GM19468 (cell line): ENCODE data around the gene CAV3.

Source experiments
- ATAC-seq: cut with Tn5 transposase; IDR thresholded peaks from one replicate; pipeline ENCODE4 v1.9.1; 2021; ENCODE audit warnings: mild to moderate bottlenecking, moderate library complexity, moderate number of reproducible peaks; ENCODE audit not compliant: unreplicated experiment; ENCODE audit errors: extremely low read depth

Gene CAV3

DNA sequence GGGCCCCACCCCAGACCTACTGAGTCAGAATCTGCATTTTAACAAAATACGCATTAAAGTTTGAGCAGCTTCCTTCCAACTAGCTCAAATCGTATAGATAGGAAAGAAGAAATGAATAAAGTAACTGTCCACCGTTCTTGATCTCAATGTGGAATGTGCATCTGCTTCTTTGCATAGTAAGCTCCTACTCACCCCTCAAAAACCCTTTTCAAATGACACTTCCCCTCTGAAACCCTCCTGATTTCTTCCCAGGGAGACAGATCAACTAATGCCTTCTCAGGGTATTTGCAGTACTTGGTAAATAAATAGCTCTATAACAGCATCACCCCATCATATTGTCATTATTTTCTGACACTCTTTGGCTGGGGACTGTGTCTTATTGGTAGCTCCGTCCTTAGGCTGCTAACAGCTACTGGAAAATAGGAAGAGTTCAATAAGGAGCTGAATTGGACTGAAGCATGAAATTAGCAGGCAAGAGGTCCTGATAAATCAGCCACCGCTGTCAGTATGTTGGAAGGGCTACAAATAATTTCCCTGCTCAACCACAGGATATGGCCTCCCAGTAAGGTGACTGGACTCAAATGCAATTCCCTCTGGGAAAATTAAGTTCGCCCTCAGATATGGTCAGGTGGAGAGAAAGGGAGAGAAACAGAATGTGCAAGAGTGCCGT lies 25.6 kb downstream of the CAV3 start:
- ATAC-seq = no peak

DNA sequence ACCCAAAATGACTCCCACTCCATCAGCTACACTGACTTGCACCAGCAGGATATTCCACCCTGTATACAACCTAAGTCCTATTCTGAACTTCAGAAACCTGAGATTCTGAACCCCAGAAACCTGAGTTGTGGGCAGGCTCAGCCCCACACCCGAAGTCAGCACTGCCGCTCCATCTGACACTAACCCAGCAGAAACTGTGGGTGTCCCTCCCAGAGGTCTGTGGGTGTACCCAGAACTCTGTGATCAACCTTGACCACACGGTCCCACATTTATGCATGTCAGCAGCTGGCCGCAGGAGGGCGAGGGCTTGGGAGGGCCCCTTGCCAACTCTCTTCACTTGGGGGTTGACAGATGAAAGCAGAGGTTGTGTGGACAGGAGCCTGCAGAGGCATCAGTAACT lies 26.5 kb downstream of the CAV3 start:
- ATAC-seq = no peak

GRCh38 chr3:8760506-8760905 lies 26.9 kb downstream of the CAV3 start:
- ATAC-seq = no peak

DNA sequence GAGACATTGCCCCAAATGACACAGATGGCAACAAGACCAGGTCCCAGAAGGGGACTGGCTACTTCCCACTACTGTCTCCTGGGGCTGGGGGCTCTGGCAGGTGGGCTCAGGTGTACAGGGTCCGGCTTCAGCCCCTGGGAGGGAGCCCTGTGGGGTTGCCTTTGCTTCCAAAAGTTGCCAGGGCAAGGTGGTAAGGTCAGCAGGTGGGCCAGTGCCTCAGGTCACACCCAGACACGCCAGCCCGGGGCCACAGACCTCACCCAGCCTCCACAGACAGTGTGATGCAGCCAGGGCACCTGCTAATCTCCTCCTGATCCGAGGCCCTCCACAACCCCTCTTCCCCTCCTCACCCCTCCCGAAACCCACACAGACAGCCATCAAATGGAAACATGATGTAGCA lies 28.3 kb downstream of the CAV3 start:
- ATAC-seq = no peak

DNA sequence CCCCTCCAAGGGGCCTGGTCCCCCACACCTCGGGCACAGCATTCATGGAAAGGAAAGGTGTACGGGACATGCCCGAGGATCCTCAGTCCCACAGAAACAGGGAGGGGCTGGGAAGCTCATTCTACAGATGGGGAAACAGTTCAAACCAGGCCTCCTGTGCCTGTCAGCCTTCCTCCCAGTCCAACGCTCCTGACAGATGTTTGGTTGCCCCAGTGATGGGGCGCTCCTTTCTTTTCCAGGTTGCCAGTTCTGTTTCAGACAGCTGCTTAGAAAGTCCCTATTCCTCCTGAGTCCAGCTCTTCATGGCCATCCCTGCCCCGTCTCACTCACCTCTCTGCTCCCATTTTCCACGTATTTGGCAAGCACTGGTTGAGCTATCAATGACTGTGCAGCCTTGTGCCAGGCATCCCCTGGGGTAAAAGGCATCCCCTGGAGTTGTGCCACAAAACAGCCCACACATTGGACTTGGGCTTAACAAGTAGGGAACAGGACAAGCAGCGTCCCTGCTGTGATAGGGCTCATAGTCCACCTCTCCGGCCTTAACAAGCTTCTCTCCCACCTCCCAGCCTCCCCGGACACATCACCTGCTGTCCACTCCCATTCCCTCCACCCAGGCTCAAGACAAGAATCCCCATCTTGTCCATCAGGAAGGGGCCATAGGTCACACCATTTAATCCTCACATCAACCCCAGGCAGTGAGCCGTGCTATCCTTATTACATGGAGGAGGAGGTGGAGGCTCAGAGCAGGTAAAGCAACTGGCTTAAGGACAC lies 29.2 kb downstream of the CAV3 start:
- no peak for ATAC-seq

- ATAC-seq = no peak
These were observed 30.9 kb downstream of the CAV3 start for GRCh38 chr3:8764528-8764927.

DNA sequence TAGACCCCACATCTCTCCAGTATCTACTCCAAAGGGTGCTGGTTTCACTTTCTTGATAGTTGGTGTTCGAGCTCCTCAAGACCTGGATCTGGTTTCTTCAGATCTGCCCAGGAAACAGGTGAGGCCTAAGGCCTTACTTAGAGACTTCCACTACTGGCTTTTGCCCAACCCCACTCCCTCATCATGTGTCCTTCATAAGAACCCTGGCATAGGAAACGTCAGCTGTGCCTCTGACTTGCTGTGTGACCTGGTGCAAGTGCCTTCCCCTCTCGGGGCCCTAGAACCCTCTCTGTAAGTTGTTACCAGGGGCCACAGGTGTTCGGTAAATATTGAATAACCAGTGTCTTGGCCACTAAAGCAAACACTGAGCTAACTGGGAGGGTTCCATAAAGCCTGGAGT lies 31.9 kb downstream of the CAV3 start:
- ATAC-seq = no peak

DNA sequence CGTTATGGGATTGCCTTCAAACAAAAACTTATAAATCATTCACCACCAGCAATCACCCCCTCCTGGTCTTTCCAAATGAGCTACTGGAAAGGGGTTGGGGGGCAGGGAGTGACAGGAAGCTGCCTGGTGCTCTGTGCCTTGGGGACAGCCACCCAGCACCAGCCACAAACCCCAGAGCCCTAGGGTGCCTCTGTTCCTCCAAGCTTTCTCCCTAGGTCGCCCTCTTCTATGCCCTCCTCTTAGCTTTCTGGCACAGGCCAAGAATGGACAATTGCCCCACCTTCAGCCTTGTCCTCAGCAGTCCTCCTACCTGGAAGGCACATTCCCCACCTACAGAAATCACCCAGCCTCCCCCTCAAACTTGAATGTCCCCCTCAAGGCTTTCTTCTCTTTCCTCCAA lies 32.5 kb downstream of the CAV3 start:
- ATAC-seq = no peak

DNA sequence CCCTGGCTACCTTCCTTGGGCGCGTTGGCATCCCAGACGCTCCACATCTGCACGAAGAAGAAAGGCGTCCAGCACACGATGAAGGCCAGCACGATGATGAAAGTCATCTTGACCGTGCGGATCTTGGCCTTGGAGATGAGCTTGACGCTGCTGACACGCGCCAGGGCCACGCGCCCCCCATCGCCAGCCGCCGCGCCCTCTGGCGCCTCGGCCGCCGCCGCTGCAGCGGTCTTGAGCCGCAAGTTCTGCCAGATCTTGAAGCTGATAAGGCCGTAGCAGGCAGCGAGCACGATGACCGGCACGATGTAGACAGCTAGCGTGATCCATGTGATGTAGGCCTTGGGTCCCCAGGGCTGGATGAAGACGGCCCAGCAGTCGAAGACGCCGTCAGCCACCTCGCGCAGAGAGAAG lies 33.7 kb downstream of the CAV3 start:
- ATAC-seq = no peak

DNA sequence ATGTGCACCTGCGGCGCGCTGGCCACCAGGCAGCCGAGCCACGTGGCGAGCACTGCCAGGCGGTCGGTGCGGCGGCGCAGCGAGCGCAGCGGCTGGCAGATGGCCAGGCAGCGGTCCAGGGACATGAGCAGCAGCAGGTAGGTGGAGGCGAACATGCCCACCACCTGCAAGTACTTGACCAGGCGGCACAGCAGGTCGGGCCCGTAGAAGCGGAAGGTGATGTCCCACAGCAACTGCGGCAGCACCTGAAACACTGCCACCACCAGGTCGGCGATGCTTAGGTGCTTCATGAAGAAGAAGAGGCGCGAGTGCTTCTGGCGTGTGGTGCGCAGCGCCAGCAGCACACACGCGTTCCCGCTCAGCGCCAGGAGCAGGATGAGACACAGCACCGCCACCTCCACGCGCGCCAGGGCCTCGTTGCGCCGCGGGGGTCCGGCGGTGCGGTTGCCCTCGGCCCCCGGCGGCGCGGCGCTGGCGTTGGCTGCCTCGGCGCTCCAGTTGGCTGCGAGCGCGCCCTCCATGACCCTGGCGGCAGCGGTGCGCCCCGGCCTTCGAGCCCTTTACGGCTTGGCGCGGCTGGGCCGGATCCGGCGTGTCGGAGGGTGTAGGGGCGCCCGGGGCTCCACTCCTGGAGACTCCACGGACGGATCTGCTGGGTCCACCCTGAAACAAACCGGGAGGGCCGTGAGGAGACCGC lies 34.2 kb downstream of the CAV3 start:
- peak; percentile 28 for ATAC-seq

DNA sequence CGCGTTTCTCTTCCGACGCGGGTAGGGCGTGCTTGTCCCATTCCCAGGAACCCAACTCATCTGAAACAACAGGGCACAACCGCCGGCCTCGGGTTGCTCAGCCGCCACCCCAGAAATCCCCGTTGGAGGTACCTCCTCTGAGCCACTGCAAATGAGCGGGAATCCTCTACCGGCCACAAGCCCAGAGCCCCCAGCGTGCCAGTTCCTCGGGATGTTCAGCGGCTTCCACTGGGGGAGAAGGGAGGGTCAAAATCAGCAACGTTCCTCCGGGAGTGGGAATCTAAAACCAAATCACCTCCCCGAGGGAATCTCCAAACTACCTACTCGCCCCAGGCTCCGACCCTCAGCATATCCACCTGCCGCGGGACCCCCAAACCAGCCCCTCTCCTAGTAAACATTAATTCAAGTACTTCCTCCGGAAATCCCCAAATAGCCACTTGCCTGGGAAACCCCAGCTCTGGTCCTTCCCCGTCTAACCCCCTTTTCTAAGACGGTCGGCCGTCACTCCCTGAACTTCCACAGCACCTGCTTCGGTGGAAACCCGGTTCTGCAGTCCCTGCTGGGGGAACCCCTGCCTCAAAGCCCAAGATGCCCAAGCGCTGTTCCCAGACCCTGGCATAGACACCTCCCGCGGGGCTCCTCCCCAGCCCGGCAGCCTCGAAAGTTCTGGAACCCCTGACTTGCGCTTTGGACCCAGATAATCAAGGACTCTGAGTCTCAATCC lies 34.9 kb downstream of the CAV3 start:
- peak; percentile 4 for ATAC-seq

- peak; percentile 63 for ATAC-seq
These were observed 35.7 kb downstream of the CAV3 start, which contains the start of gene OXTR for GRCh38 chr3:8769088-8769822. Gene OXTR (minus strand): TSS chr3:8769613. CDS start chr3:8768187, 1,426 bp downstream.

- no peak for ATAC-seq
These were observed 40.4 kb downstream of the CAV3 start for GRCh38 chr3:8773941-8774542.

GRCh38 chr3:8775181-8775580 lies 41.6 kb downstream of the CAV3 start:
- ATAC-seq = no peak

- no peak for ATAC-seq
These were observed 42.0 kb downstream of the CAV3 start for GRCh38 chr3:8775602-8776001.

- ATAC-seq = no peak
These were observed 42.8 kb downstream of the CAV3 start for GRCh38 chr3:8776406-8776805.

GRCh38 chr3:8777201-8777977 lies 43.8 kb downstream of the CAV3 start:
- no peak for ATAC-seq

DNA sequence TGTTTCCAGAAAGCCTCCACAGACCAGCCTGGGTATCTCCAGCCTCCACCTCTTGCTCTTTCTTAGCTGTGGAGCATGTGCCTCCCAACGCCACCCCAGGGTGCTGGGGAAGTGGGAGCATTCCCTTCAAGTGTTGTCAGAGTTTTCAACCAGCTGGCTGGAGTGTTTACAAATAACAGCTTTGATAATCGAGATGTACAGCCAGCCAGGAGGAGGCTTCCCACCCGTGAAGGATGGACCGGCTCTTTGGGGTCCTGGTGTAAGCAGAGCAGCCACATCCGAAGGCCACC lies 44.3 kb downstream of the CAV3 start:
- ATAC-seq = no peak

DNA sequence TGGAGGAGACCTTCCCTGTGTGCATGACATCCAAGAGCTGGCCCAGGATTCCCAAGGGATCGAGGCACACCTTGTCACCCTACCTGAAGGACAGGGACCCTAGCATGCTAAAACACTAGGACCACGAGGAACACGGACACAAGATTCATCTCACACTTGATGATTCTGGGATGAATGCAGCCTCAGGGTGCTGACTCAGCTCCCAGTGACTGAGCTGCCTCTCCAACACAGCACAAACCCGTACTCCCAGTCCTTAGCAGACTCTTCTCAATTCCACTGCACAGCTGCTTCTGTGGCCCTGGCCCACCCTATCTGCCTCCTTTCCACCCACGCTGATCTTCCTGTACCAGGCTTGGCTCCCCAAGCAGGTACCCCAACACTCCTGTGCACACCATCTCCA lies 44.9 kb downstream of the CAV3 start:
- no peak for ATAC-seq
